Ishikawa (cell line): Measurements from ENCODE around the gene SERPINE3.

Source experiments
- CEBPB ChIP-seq: IDR thresholded peaks from 2 replicates; pipeline ENCODE4 v1.6.1; 2012
- EGR1 ChIP-seq: IDR thresholded peaks from 2 replicates; pipeline ENCODE4 v1.6.1; 2012
- EP300 ChIP-seq: IDR thresholded peaks from 2 replicates; pipeline ENCODE4 v1.6.1; 2012; ENCODE audit warnings: borderline replicate concordance
- FOXM1 ChIP-seq: IDR thresholded peaks from 2 replicates; pipeline ENCODE4 v1.6.1; 2012; ENCODE audit warnings: low read depth, borderline replicate concordance
- NFIC ChIP-seq: IDR thresholded peaks from 2 replicates; pipeline ENCODE4 v1.6.1; 2012
- TAF1 ChIP-seq: IDR thresholded peaks from 2 replicates; pipeline ENCODE4 v1.6.1; 2012; ENCODE audit warnings: low read depth, mild to moderate bottlenecking
- TEAD4 ChIP-seq: IDR thresholded peaks from 2 replicates; pipeline ENCODE4 v1.6.1; 2012
- YY1 ChIP-seq: IDR thresholded peaks from 2 replicates; pipeline ENCODE4 v1.6.1; 2012; ENCODE audit warnings: low read depth
- ZBTB7A ChIP-seq: IDR thresholded peaks from 2 replicates; pipeline ENCODE4 v1.6.1; 2012; ENCODE audit warnings: low read depth
- TF ChIP-seq, protein P1 (sequence below): IDR thresholded peaks from 2 replicates; pipeline ENCODE4 v1.6.1; 2012; ENCODE audit warnings: low read depth, mild to moderate bottlenecking
- TF ChIP-seq, protein P2 (sequence below): IDR thresholded peaks from 2 replicates; pipeline ENCODE4 v1.6.1; 2012

DNA sequence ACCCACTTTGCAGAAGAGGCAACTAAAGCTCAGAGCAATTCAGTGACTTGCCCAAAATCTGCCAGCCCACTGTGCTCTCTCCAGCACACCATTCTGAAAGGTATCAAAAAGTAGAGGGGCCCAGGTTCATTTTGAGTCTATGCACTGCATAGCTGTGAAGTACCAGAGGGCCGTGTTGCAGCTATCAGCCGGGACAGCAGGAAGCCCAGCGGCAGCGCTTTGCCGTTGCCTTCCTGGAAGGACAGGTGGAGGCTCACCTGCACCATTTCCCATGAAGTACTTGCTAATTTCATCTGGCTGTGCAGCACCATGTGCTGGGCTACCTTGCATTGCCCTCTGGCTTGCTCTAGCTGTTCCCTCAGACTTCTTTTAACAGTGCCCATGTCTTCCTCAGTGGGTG is 2.7 kb upstream of the SERPINE3 start:
- TF ChIP-seq EP300 (no peak), ZBTB7A (no peak), TAF1 (no peak), YY1 (no peak), EGR1 (no peak), TEAD4 (no peak), CEBPB (no peak), FOXM1 (no peak), NFIC (no peak)
- TF ChIP-seq, protein P1, sequence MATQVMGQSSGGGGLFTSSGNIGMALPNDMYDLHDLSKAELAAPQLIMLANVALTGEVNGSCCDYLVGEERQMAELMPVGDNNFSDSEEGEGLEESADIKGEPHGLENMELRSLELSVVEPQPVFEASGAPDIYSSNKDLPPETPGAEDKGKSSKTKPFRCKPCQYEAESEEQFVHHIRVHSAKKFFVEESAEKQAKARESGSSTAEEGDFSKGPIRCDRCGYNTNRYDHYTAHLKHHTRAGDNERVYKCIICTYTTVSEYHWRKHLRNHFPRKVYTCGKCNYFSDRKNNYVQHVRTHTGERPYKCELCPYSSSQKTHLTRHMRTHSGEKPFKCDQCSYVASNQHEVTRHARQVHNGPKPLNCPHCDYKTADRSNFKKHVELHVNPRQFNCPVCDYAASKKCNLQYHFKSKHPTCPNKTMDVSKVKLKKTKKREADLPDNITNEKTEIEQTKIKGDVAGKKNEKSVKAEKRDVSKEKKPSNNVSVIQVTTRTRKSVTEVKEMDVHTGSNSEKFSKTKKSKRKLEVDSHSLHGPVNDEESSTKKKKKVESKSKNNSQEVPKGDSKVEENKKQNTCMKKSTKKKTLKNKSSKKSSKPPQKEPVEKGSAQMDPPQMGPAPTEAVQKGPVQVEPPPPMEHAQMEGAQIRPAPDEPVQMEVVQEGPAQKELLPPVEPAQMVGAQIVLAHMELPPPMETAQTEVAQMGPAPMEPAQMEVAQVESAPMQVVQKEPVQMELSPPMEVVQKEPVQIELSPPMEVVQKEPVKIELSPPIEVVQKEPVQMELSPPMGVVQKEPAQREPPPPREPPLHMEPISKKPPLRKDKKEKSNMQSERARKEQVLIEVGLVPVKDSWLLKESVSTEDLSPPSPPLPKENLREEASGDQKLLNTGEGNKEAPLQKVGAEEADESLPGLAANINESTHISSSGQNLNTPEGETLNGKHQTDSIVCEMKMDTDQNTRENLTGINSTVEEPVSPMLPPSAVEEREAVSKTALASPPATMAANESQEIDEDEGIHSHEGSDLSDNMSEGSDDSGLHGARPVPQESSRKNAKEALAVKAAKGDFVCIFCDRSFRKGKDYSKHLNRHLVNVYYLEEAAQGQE, result no peak
- TF ChIP-seq, protein P2, sequence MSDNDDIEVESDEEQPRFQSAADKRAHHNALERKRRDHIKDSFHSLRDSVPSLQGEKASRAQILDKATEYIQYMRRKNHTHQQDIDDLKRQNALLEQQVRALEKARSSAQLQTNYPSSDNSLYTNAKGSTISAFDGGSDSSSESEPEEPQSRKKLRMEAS, result no peak
